ENCODE results near the gene SORCS1. TPM values are rescaled to one million over a fixed set of nuclear protein-coding genes. Genes with fewer than 3 reads are reported as not detected.

SORCS1 gene
- total and polyA plus RNA-seq, 8 donors = 0.46 to 2.6 (median 1.6) TPM

DNA sequence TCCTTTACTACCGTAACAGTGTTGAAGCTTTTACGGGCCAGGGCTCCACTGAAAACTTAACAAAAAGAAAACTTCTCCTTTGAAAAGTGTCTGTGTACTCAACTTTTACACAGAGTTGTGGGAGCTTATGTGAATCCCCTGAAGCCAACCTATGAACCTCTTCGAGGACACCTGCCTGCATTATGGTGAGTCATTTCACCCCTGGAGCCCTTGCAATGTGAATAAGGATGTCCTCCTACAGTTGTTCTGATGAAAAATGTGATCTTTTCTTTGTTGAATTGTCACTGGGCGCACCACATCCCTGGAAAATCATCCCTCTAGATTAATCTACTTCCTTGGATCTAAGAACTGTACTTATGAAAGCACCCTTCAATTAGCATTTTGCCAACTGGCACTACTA, 93.2 kb downstream of the SORCS1 start:
- no peak for DNase-seq
- Histone ChIP-seq H3K4me3 (no peak overlapping the region), H3K4me1 (no peaks in the 10 kb centered on the region), H3K36me3 (no peaks in the 10 kb centered on the region), H3K9me3 (no peaks in the 10 kb centered on the region), H3K27me3 (no peaks in the 10 kb centered on the region), H3K27ac (no peak overlapping the region)
- no peak for FAIRE-seq
- intact Hi-C loops (cut with DNase I) = no loop called here
- ATAC-seq = no peak
- WGBS, 2 donors = 66 to 68% methylated on average over 4 of the region's 4 CpGs
- TF ChIP-seq CTCF (IDR thresholded peaks at IDR 0.05) = no peak

DNA sequence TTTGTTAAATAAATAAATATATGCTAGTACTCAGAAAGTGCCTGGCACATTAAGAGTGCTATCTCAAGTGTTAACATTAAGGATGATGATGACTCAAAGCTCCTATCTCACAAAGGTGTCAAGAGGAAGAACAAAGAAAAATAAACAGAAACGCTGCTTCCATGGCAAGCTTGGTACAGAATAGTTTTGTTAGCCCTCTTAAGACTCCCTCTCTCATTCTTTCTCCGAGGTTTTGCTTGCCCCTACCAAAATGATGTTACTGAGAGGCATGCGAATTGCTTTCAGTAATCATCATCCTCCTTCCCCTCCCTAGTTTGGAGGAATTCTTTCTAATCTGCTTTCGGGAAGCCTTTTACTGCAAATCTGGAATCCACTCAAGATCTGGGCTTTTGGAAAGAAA, 96.7 kb downstream of the SORCS1 start:
- no peak overlapping the region for H3K4me3 ChIP-seq
- no peak for TF ChIP-seq CTCF (IDR thresholded peaks at IDR 0.05)
- H3K4me1 ChIP-seq = no peaks in the 10 kb centered on the region
- no peak for ATAC-seq
- FAIRE-seq = no peak
- WGBS, 2 donors = 21 to 23% methylated on average over 4 of the region's 4 CpGs
- no peaks in the 10 kb centered on the region for H3K27me3 ChIP-seq
- H3K9me3 ChIP-seq = no peaks in the 10 kb centered on the region
- no peak overlapping the region for H3K27ac ChIP-seq
- no peaks in the 10 kb centered on the region for H3K36me3 ChIP-seq
- no peak for DNase-seq
- intact Hi-C loops (cut with DNase I) = no loop called here

DNA sequence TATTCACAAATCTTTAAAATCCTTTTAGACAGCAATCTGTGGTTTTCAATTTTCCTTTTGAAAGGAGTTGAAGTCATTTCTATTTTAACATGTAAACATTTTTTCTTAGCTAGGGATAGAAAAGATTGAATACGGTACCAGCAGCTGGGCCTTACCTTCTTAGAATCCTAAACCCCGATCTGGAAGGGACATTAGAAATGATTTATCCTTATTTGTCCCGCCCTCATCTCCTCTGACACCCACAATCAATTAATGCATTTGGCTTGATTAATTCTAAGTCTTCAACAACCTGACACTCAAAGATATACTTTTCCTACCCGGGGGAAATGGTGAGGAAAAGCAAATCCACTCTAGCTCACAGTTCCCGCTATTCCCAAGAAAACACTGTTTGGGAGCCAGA, 100.4 kb downstream of the SORCS1 start:
- Histone ChIP-seq H3K4me3 (no peak overlapping the region), H3K27ac (no peak overlapping the region), H3K27me3 (no peaks in the 10 kb centered on the region), H3K36me3 (no peaks in the 10 kb centered on the region), H3K9me3 (no peaks in the 10 kb centered on the region), H3K4me1 (no peaks in the 10 kb centered on the region)
- no peak for TF ChIP-seq CTCF (IDR thresholded peaks at IDR 0.05)
- DNase-seq = no peak
- intact Hi-C loops (cut with DNase I) = no loop called here
- no peak for ATAC-seq
- 69 to 74% methylated on average over 5 of the region's 5 CpGs for WGBS, 2 donors
- no peak for FAIRE-seq

- no peak for TF ChIP-seq CTCF (IDR thresholded peaks at IDR 0.05)
- intact Hi-C loops (cut with DNase I) = no loop called here
- no peak for FAIRE-seq
Measured at GRCh38 chr10:107059872-107060271, 104.6 kb downstream of the SORCS1 start.

DNA sequence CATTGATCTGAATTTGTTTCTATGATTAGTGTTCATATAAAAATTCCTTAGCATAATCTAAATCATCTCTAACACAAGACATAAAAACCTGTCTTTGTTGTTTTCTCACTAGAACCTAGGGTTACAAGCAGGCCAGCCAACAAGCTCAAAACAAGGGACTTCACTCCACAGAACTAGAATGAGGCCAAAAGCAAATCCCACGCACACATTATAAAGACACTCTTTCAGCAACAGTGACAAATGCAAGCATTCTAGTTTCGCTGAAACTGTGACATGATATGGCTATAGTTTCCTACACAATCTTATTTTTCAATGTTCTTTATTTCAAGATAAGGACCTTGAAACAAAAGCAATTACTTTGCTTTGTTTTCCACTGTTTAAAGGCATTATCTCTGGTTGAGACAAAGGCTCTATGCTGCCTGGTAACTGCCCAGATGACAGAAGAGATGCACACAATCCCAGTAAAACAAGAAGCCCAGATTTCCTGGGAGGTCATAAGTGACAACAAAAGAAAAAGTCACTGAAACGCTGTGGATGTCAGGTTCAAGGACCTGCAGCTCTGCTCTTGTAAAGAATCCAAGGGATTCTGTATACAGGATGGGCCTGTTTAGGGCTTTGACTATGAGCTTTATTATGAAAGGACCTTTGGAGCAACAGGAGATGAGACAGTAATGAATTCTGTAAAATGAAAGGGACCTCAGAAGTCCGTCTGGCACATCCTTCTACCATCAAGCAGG, 105.3 kb downstream of the SORCS1 start:
- Histone ChIP-seq H3K9me3 (no peaks in the 10 kb centered on the region), H3K4me3 (no peak overlapping the region), H3K27me3 (no peaks in the 10 kb centered on the region), H3K4me1 (no peaks in the 10 kb centered on the region), H3K36me3 (no peaks in the 10 kb centered on the region), H3K27ac (no peak overlapping the region)
- FAIRE-seq (no peak), ATAC-seq (no peak), DNase-seq (no peak)
- intact Hi-C loops (cut with DNase I) = no loop called here
- TF ChIP-seq CTCF (IDR thresholded peaks at IDR 0.05) = no peak
- WGBS, 2 donors = 54 to 55% methylated on average over 4 of the region's 4 CpGs

More at GRCh38 chr10:107059872-107060271, 104.6 kb downstream of the SORCS1 start:
- no peak for DNase-seq
- 56 to 66% methylated on average over 3 of the region's 3 CpGs for WGBS, 2 donors
- no peak overlapping the region for H3K4me3 ChIP-seq
- no peaks in the 10 kb centered on the region for H3K36me3 ChIP-seq
- H3K27me3 ChIP-seq = no peaks in the 10 kb centered on the region
- H3K27ac ChIP-seq = no peak overlapping the region
- H3K4me1 ChIP-seq = no peaks in the 10 kb centered on the region
- no peaks in the 10 kb centered on the region for H3K9me3 ChIP-seq
- no peak for ATAC-seq

Measured in pancreas (tissue), 10 donors.